Mammary epithelial cell (primary cell): ENCODE results near the gene TTC7B.

Source experiments
- CTCF ChIP-seq, 2 donors: IDR thresholded peaks in 1 of 2; conservative IDR thresholded peaks in 1 of 2; 2 replicates each; pipeline ENCODE4 v1.5.1; 2011 to 2012; ENCODE audit warnings: inconsistent platforms in 2 of 2, low read length in 2 of 2, mild to moderate bottlenecking in 2 of 2, control low read depth in 1 of 2, low read depth in 1 of 2; ENCODE audit not compliant: insufficient read depth in 1 of 2; ENCODE audit errors: extremely low read depth in 1 of 2
- EZH2 ChIP-seq: IDR thresholded peaks from 2 replicates; pipeline ENCODE4 v1.6.1; 2012; ENCODE audit warnings: low read length, inconsistent platforms, borderline replicate concordance

GRCh38 chr14:90742729-90743128, 73.5 kb downstream of the TTC7B start:
- TF ChIP-seq CTCF (conservative IDR thresholded peaks at IDR 0.05 in 1 of 2, IDR thresholded peaks at IDR 0.05 in 1 of 2; ENCODE audit: extremely low read depth in 1 of 2, insufficient read depth in 1 of 2, low read depth in 1 of 2, low read length in 2 of 2), result no peak
- no peak for TF ChIP-seq EZH2
